Stomach (tissue), 9 donors: ENCODE measurements around the gene SEPTIN2. TPM values are rescaled to one million over a fixed set of nuclear protein-coding genes. Genes with fewer than 3 reads are reported as not detected.

ENCODE experiments used
- DNase-seq, 2 donors: peaks; one replicate each; pipeline versions ENCODE4 v3.0.0 to v3.0.0-alpha.2; 2013 to 2019
- H3K27ac ChIP-seq, 5 donors: fragments of 200-600 bp in 4 of 5; sonication (generic) in 4 of 5; one replicate each; pipeline ENCODE4 v1.5.1; 2013 to 2019; ENCODE audit warnings: mild to moderate bottlenecking in 1 of 5, moderate library complexity in 1 of 5
- H3K27me3 ChIP-seq, 3 donors: fragments of 200-600 bp; sonication (generic); one replicate each; pipeline ENCODE4 v1.5.1; 2017 to 2019; ENCODE audit warnings: mixed run types in 1 of 3
- H3K36me3 ChIP-seq, 4 donors: fragments of 200-600 bp; sonication (generic); 1 replicate in 3 of 4; 2 replicates in 1 of 4; pipeline ENCODE4 v1.5.1; 2016 to 2019
- H3K4me1 ChIP-seq, 4 donors: fragments of 200-600 bp; sonication (generic); one replicate each; pipeline ENCODE4 v1.5.1; 2016 to 2019
- H3K4me3 ChIP-seq, 4 donors: fragments of 200-600 bp; sonication (generic) in 3 of 4; one replicate each; pipeline ENCODE4 v1.5.1; 2016 to 2019; ENCODE audit warnings: mild to moderate bottlenecking in 1 of 4
- H3K9me3 ChIP-seq, 4 donors: fragments of 200-600 bp; sonication (generic); one replicate each; pipeline ENCODE4 v1.5.1; 2016 to 2019
- EP300 ChIP-seq: sonication (generic); formaldehyde crosslinking; IDR thresholded peaks from one replicate; pipeline ENCODE4 v1.6.1; 2017; ENCODE audit warnings: antibody characterized with exemption
- POLR2A ChIP-seq, 4 donors: fragments of 450-650 bp; IDR thresholded peaks; one replicate each; pipeline ENCODE4 v1.6.1; 2016; ENCODE audit warnings: antibody characterized with exemption in 4 of 4, control low read depth in 2 of 4, mild to moderate bottlenecking in 1 of 4, moderate library complexity in 1 of 4
- POLR2AphosphoS5 ChIP-seq, 3 donors: sonication (generic); formaldehyde crosslinking; IDR thresholded peaks; one replicate each; pipeline ENCODE4 v1.6.1; 2016; ENCODE audit warnings: antibody characterized with exemption in 3 of 3
- WGBS, 5 donors: extraction: QIAGEN DNeasy Blood & Tissue Kit in 3 of 5; methylation state at CpG; one replicate each; pipeline versions ENCODE4 v1.1.5 to v1.1.7; 2013 to 2018; 5-methylcytosine and 5-hydroxymethylcytosine counted together
- intact Hi-C: fragments of 100-400 bp; cut with DNase I; formaldehyde crosslinking; loops from one replicate; pipeline ENCODE4 v1.15.1; 2023; ENCODE audit warnings: low total_unique reads
- polyA plus RNA-seq, 3 donors: library from polyadenylated mRNA; stranded (reverse); fragments of 200-250 nt; gene quantifications; one replicate each; pipeline ENCODE4 v1.2.3, GENCODE V29; 2013
- total RNA-seq, 5 donors: library from RNA; depleted of rRNA; stranded (reverse); fragments of >200 nt; gene quantifications; one replicate each; pipeline versions ENCODE4 v1.1.0 to v1.2.3, GENCODE V29; 2014 to 2016
- TF ChIP-seq, protein P1 (sequence below), 7 experiments: fragments of 450-650 bp in 4 of 7; fragments of 200-600 bp in 3 of 7; sonication (generic) in 3 of 7; IDR thresholded peaks; one replicate each; pipeline ENCODE4 v1.5.1; 2016 to 2019; ENCODE audit warnings: antibody characterized with exemption in 7 of 7, control low read depth in 2 of 7, mild to moderate bottlenecking in 1 of 7
- donor health status: healthy with polysubstance abuse.
- donor health status: Bipolar disorder and iron deficiency.
- donor health status: healthy.

SEPTIN2 gene
- total and polyA plus RNA-seq, 8 donors = 88.7 to 603 (median 208) TPM

DNA sequence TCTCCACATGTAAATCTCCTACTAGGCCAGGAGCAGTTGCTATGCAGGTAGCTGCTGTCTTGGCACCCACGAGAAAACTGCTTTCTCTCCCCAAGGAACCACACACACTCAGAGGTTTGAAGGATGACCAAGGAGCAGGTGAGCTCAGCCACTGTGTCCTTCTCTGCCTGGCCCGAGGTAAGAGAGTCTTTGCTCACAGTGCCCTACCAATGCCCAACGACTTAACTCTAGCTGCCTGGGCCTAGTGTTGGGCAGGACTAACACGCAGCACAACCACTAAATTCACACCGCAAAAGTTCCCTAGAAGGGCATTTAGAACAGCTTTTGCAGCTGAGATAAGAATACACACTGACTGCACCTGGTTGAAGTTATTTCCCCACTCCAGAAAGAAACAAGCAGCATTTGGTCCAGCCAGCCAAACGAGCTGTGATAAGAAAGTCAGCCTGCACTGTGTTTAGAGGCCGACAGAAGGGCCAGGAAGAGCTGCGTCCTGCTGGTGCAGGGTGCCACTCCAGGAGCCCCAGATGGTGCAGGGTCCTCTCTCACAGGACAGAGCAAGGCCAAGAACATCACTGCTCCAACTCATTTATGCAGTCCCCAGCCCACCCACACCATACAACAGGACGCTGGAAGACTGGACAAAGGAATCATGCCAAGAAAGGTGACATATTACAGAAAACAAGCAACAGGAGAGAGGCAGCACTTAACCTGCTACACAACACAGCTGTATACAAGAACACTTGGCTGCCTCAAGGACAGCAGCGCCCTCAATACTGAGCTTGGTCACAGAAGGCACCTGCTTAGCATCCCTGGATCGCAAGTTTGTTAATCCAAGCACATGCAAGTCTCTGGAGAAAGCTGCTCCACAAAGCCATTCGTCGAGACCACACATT, 12.7 kb upstream of the SEPTIN2 start:
- peak; percentile 55 to 56 for DNase-seq
- Histone ChIP-seq H3K27me3 (no peaks in the 10 kb centered on the region), H3K36me3 (no peaks in the 10 kb centered on the region), H3K4me1 (peaks cover 20 to 90% (median 51%) of the 10 kb centered on the region in 4 donors), H3K4me3 (no peak overlapping the region), H3K27ac (peak overlapping the region; percentile 17 to 55 (median 26)), H3K9me3 (no peaks in the 10 kb centered on the region)
- intact Hi-C loops = no loop called here
- WGBS, 5 donors = 38 to 58% (median 54%) methylated on average over 13 of the region's 13 CpGs
- peak in 1 of 3 donors; percentile 5 for TF ChIP-seq POLR2AphosphoS5 (IDR thresholded peaks at IDR 0.05)
- TF ChIP-seq EP300 = no peak
- TF ChIP-seq, protein P1, sequence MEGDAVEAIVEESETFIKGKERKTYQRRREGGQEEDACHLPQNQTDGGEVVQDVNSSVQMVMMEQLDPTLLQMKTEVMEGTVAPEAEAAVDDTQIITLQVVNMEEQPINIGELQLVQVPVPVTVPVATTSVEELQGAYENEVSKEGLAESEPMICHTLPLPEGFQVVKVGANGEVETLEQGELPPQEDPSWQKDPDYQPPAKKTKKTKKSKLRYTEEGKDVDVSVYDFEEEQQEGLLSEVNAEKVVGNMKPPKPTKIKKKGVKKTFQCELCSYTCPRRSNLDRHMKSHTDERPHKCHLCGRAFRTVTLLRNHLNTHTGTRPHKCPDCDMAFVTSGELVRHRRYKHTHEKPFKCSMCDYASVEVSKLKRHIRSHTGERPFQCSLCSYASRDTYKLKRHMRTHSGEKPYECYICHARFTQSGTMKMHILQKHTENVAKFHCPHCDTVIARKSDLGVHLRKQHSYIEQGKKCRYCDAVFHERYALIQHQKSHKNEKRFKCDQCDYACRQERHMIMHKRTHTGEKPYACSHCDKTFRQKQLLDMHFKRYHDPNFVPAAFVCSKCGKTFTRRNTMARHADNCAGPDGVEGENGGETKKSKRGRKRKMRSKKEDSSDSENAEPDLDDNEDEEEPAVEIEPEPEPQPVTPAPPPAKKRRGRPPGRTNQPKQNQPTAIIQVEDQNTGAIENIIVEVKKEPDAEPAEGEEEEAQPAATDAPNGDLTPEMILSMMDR (IDR thresholded peaks at IDR 0.05) = no peak

DNA sequence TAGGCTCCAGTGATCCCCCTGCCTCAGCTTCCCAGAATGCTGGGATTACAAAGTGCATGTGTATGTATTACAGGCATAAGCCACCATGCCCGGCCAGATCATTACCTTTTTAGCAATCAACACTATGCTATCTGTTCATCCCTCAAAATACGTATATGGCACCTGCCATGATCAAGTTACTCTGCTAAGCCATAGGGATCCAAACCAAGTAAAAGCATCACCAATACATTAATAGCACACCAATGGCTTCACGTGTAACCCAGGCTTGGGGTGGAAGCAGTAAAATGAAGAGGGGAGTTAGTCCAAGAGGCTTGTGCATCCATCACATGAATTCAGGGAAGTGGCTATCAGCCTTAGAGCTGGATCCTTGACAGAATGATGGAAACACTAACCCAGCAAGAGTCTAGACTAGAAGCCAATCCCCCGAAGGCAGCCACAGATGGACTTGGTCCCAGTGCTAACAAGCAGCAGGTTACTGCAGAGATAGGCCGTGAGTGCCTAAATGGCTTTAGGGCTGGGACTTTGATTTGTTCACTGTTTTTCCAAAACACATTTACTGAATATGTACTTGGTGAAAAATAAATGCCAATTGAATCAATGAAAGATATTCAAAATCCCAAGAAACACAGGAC, 11.6 kb upstream of the SEPTIN2 start:
- Histone ChIP-seq H3K4me3 (no peak overlapping the region), H3K27me3 (no peaks in the 10 kb centered on the region), H3K36me3 (peaks cover 0 to 4% (median 1%) of the 10 kb centered on the region in 4 donors), H3K27ac (peak overlapping the region in 1 of 5 donors; percentile 25), H3K9me3 (no peaks in the 10 kb centered on the region), H3K4me1 (peaks cover 23 to 90% (median 47%) of the 10 kb centered on the region in 4 donors)
- intact Hi-C loops = no loop called here
- no peak for TF ChIP-seq POLR2A (IDR thresholded peaks at IDR 0.05)
- TF ChIP-seq EP300 = no peak
- no peak for TF ChIP-seq POLR2AphosphoS5 (IDR thresholded peaks at IDR 0.05)
- TF ChIP-seq, protein P1 (IDR thresholded peaks at IDR 0.05) = no peak
- 65 to 86% (median 80%) methylated on average over 5 of the region's 5 CpGs for WGBS, 5 donors
- DNase-seq = no peak

DNA sequence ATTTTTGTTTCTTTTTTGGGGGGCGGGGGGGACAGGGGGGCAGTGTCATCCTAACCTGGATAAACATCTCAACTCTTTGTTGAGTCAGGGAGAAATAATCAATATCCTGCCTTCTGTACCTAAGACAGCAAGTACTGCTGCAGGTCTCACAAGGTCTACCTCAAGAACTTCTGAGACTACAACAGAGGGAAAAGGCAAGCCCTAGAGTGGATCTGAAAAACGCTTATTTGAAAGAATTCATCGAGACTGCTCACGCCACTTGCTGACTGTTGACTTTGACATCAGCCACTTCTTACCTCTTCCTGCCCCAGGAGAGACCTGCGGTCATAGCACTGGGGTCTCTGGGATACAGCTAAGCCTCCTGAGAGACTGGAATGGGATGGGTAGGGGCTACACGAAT, 8.7 kb upstream of the SEPTIN2 start:
- intact Hi-C loops = no loop called here
- DNase-seq = no peak
- Histone ChIP-seq H3K27ac (no peak overlapping the region), H3K4me3 (no peak overlapping the region), H3K4me1 (peaks cover 25 to 92% (median 46%) of the 10 kb centered on the region in 4 donors), H3K36me3 (peaks cover 0 to 4% (median 1%) of the 10 kb centered on the region in 4 donors), H3K27me3 (no peaks in the 10 kb centered on the region), H3K9me3 (no peaks in the 10 kb centered on the region)
- 74 to 83% (median 77%) methylated on average over 6 of the region's 6 CpGs for whole genome bisulfite sequencing, 5 donors
- TF ChIP-seq, protein P1 (IDR thresholded peaks at IDR 0.05) = no peak
- TF ChIP-seq EP300 = no peak
- TF ChIP-seq POLR2A (IDR thresholded peaks at IDR 0.05) = no peak
- TF ChIP-seq POLR2AphosphoS5 (IDR thresholded peaks at IDR 0.05) = no peak

DNA sequence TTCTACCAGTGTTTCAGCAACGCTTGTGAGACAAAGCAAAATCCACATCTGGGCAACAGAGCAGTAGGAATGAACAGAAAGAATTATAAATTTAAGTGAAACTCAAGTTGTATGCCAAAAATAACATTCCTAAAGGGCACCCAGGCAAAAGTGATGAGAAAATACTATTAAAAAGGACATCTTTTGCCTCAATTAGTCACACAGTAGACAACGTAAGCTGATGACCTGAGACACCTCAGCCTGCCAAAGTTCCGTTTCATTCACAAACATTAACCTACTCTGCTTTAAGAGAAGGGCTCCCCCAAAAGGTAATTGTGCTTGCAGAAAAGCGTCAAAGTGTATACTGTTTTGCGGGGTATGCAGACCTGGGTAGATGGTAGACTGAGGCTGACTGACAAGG, 7.5 kb upstream of the SEPTIN2 start:
- no peak for TF ChIP-seq EP300
- TF ChIP-seq POLR2A (IDR thresholded peaks at IDR 0.05) = no peak
- no peak for TF ChIP-seq POLR2AphosphoS5 (IDR thresholded peaks at IDR 0.05)
- TF ChIP-seq, protein P1 (IDR thresholded peaks at IDR 0.05) = no peak
- peak overlapping the region in 1 of 5 donors; percentile 50 for H3K27ac ChIP-seq
- intact Hi-C loops = no loop called here
- peaks cover 20 to 92% (median 45%) of the 10 kb centered on the region in 4 donors for H3K4me1 ChIP-seq
- no peak for DNase-seq
- 65 to 73% (median 73%) methylated on average over 5 of the region's 5 CpGs for WGBS, 5 donors
- no peaks in the 10 kb centered on the region for H3K27me3 ChIP-seq
- H3K36me3 ChIP-seq = peaks cover 0 to 4% (median 1%) of the 10 kb centered on the region in 4 donors
- H3K4me3 ChIP-seq = no peak overlapping the region
- H3K9me3 ChIP-seq = no peaks in the 10 kb centered on the region
